Suprapubic skin (tissue), 4 donors: ENCODE results near the gene TMC2.
"Not testable (repeated sequence)": the region's sequence is repeated elsewhere in the genome, so short reads cannot be mapped to it uniquely, and the experiment has no call there.

Experiments
- CTCF ChIP-seq, 2 donors: fragments of 200-600 bp in 1 of 2; fragments of 450-650 bp in 1 of 2; sonication (generic) in 1 of 2; IDR thresholded peaks; one replicate each; pipeline ENCODE4 v1.5.1; 2016 to 2019; ENCODE audit warnings: antibody characterized with exemption in 2 of 2, mild to moderate bottlenecking in 1 of 2, moderate library complexity in 1 of 2
- EP300 ChIP-seq: sonication (generic); formaldehyde crosslinking; IDR thresholded peaks from one replicate; pipeline ENCODE4 v1.6.1; 2017; ENCODE audit warnings: antibody characterized with exemption
- POLR2A ChIP-seq, 2 donors: fragments of 450-650 bp; IDR thresholded peaks; one replicate each; pipeline ENCODE4 v1.6.1; 2017; ENCODE audit warnings: antibody characterized with exemption in 2 of 2, mild to moderate bottlenecking in 2 of 2, moderate library complexity in 2 of 2
- POLR2AphosphoS5 ChIP-seq, 3 donors: sonication (generic); formaldehyde crosslinking; IDR thresholded peaks; one replicate each; pipeline ENCODE4 v1.6.1; 2017; ENCODE audit warnings: antibody characterized with exemption in 3 of 3

GRCh38 chr20:2522826-2523429 is 13.4 kb upstream of the TMC2 start:
- not testable (repeated sequence) for TF ChIP-seq POLR2A (IDR thresholded peaks at IDR 0.05); CTCF (IDR thresholded peaks at IDR 0.05); POLR2AphosphoS5 (IDR thresholded peaks at IDR 0.05); EP300
